Amniotic epithelial cell (primary cell): Measurements from ENCODE around the gene MBP.

Experiments used
- DNase-seq: peaks from one replicate; pipeline ENCODE4 v3.0.0-alpha.2; 2010; ENCODE audit warnings: low read depth

MBP gene

DNA sequence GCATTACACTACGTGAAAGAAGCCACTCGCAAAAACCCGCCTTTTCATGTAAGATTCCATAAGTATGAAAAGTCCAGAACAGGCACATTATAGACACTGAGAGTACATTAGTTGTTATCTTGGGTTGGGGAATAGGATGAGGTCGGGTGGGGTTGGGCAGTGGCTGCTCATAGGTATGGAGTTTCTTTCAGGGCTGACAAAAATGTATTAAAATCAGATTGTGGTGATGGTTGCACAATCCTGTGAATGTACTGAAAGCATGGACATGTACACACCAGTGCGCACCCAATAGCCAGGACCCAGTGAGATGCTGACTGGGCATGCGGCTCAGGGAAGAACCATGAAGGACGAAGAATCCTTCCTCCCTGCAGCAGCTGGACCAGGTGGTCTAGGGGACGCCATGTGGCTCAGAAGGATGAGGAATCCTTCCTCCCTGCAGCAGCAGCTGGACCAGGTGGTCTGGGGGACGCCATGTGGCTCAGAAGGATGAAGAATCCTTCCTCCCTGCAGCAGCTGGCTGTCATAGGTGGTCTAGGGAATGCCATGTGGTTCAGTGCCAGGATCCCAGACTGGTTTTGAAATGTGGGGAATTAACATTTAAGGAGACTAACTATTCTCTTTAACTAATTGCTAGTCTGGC is 50.1 kb downstream of the MBP start:
- peak; percentile 41 for DNase-seq

DNA sequence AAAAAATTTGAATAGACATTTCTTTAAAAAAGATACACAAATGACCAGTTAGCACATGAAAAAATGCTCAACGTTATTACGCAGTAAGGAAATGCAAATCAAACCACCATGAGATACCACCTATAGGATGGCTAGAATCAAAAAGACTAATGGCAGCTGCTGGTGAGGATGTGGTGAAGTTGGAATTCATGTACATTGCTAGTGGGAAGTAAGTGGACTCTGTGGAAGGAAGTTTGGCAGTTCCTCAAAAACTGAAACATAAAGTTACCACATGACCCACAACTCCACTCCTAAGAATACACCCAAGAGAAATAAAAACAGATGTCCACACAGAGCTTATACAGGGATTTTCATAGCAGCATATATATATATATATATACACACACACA is 51.2 kb downstream of the MBP start:
- DNase-seq, result peak; percentile 87

DNA sequence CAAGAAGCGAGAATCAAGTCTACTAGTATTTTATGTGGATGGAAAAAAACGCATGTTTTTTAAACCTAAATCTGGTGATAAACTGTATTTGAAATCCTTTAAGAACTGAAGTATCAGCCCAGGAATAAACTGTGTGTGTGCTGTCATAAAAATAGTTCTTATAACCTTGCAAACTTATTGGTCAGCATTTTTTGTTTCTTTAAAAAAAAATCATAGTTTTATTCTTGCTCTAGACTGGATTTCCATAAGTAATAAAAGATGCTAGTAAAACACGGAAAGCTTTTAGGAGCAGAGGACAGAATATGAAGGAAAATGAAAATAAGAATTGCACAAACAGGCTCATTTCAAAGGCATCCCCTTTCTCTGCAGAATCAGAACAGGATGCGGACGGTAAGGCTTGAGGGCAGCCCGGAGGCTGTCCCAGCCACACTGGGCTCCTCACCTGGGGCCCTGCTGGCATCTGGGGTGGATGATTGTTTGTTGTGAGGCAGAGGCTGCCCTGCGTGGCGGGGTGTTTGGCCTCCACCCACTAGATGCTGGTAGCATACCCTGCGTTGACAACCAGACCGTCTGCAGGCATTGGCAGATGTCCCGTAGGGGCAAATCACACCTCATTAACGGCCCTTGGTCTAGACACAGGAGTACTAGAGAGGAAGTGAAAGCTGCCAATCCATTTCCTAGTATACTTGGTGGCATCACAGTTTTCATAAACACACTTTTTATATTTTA is 52.5 kb downstream of the MBP start:
- no peak for DNase-seq

DNA sequence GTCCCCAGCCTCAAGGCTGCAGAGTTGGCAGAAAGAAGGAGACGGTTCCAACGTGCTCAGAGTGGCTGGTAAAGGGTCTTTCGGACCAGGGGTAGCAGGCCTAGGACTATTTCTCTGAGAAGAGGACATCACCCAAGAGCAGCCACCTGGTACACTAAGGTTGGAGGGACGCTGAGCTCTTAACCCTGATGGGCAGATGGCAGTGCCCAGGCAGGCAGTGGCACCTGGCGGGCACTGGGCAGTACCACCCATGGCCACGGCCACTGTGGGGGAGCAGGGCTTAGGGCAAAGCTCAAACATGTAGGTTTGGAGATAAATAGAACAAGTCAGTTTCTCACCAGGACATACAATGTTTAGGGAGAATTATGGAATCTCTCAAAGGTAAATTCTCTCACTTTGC is 53.5 kb downstream of the MBP start:
- DNase-seq, result no peak

DNA sequence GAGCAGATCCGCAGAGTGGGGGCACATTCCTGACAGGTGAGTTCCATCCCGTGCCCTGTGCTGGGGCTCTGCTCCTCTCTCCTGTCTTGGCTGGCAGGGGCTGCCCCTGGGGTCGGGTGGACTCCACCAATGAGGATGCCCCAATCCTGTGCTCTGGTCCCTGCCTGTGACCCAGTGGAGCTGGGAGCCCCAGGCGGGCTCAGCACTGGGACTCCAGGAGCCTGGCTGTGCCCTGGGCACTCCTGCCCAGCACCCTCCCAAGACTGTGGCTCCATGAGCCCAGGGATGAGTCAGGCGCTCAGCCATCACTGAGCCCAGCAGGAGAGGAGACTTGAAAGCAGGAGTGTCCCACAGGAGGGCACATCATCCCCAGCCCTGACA is 53.9 kb downstream of the MBP start:
- no peak for DNase-seq

DNA sequence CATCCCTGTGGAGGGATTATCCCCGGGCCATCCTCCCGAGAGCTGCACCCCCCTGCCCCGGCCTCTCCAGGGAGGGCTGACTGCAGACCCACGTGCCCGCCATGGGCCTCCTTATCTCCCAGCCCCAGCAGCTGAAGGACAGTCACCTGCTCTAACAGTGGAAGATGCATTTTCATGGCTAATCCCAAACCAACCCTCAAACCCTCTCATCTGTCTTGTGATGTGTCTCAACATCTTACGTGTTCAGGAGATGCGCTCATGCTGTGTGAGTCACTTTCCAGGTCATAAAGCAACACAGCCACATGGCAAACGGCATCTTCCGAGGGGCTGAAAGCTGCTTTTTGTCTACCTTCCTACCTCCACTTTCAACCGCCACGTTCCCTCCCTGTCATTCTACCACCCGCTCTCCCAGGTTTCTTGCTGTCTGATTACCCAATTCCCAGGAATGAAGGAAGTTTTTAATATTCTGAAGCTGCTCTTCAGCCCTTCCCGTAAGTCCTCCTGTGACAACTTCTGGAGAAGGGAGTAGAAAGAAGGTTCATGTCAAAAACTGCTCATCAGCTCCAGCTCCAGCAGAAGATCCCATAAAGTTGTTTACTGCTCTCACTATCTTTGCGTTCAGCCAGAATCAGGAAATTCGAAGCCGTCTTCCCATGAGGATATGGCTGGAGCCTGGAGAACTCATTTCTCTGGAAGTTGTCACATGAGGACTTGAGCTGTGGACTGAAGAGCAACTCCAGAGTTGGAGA is 54.5 kb downstream of the MBP start:
- peak; percentile 94 for DNase-seq

DNA sequence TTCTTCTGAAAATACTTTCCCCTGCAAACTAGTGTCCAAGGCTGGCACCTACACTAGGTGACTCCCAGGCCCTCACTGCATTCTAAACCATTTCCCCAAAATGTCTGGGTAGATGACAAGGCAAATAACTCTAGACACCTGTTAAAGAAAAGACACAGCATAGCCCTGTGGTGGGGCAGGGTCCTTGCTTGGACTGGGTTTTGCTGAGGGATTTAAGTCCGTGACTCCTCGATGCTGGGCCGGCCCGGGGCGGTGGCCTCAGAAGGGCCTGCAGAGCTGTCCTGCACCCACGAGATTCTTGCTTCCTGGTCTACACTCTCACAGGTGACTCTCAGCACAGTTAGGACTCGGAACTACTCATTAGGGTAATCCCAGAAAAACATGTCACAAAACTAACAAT is 55.2 kb downstream of the MBP start:
- no peak for DNase-seq

DNA sequence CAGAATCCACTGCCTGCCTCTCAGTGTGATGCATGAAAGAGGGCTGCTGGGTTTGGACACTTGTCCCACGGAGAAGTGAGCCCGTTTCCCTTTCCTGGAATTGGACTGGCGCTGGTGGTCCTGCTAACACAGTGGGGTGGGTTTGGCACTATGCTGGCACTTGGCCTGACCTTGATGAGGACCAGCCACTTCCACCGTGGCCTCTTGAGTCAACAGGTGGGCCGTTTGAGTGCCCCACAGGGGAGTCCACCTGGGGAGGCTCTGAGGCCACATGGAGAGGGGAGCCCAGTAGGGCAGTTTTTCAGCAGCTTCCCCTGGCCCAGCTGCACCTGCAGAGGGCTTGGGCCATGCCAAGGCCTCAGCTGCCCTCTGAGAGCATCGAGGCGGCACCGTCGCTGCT is 56.5 kb downstream of the MBP start:
- DNase-seq, result no peak

DNA sequence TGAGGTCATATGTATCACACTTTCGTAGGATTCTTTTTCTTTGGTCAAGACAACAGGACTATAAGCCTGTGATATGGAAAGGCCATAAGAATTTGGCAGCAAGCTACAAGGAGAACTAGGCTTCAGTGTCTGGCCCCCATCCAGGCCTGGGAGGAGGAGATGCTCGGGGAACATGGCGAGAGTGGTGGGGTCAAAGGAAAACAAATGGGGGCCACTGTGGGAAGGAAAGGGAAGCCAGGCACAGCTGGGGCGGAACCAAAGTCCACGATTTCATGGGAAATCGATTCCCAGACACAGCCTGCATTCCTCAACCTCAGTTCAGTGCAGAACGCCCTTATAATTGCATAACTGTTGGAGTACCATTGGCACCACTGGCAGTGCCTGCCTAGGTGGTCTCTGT is 58.2 kb downstream of the MBP start:
- DNase-seq, result no peak

DNA sequence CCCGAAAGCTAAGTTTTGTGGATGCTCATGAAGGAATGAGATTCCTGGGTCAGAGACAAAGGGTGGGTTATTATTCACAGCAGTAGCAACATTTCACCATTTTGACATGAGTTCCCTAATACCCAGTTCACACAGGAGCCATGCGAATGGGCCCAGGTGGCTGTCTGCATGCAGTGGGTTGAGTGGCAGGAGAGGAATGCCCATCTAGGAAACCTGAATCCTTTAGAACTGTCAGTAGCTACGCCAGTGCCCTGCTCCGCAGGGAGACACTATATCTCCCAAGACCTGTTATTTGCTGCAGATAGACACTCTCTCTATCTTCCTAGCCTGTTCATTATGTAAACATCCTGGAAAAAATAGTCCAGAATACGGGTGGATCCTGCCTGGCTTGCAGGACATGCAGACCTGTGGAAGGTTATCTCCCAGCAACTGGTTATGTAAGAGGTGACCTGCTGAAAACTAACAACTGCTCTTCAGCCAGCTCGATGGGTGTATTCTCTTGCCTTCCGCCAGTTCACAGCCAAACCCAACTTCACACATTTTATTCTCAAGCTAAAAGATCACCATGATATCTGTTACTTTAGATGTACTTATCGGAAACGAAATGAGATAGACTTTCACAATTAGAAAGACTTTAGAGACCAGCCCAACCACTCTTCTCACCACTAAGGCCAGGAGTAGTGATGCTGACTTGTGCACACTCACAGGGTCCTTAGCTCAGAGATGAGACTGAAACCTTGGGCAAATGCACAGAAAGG is 59.1 kb downstream of the MBP start:
- DNase-seq, result no peak

DNA sequence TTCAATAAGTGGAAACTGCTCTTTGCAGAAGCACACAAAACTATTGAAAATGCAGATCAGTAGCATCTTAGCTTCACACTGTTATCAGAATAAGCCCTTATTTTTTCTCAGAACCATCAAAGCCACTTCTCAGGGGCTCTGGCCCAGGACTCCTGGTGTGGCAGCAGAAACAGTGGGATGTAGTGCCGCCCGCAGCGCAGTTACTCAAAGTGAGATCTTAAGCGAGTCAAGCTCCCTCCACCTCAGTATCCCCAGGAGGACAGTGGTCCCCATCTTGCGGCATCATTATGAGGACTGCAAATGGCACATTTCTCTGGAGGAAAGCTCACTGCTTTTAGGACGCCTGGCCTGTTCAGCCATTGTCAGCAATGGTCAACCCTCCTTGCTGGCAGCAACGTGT is 60.0 kb downstream of the MBP start:
- no peak for DNase-seq

DNA sequence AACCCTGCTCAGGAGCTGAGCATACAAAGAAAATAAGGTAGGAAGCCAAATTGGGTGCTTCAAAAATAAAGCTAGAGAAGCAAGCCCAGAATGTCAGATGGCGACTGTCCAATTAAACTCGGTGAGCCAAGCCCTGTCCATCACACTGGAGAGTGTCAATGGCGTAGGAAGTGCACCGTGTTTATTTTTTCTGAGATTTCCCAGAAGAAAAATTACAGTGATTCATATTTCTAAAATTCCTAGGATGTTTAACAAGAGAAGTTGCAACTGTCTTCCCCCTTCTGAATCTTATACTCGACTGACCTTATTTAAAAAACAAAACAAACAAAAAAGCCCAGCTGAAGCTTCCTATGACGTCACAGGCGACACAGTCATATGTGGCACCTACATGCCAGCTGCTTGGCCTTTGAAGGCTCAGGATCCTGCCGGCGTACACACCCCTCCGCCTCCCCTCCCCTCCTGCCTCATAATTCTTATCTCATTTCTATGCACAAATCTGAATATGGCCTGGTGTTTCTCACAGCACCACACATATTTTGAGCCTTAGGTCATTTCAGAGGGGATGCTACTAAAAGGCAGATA is 60.8 kb downstream of the MBP start:
- DNase-seq, result peak; percentile 94

DNA sequence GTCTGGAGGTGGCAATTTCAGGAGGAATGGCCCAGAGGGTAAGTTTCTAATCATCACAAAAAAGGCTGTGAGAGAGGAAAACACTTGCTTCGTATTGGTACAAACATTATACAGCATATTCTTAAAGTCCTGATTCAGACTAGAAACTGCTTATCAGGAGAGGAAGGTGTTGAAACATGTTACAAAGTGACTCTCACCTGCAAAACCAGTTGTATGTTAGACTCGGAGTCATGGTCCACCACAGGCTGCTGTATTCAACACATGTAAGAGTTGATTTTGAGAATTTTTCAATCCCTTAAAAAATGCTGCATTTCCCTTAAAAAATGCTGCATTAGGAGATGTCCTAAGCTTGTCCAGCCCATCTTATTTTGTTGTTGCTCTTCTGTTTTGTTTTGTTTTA is 61.5 kb downstream of the MBP start:
- DNase-seq, result no peak

DNA sequence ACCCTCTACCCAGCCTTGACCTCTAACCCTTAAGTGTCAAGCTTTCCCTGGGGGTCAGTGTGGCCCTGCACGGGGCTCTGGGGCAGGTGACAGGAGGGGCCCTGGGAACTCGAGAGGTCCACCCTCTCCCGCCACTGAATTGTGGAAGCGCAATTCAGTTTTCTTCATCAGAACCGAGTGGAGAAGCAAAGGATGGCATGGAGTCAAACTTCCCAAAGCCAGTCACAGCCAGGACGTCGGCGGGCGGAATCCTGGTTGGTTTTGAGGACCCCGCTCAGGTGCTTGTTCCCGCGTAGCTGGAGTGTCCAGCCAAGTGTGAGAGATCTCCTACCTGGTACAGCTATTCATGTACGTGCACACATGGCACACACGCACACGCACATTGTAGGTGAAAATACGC is 62.0 kb downstream of the MBP start:
- no peak for DNase-seq

DNA sequence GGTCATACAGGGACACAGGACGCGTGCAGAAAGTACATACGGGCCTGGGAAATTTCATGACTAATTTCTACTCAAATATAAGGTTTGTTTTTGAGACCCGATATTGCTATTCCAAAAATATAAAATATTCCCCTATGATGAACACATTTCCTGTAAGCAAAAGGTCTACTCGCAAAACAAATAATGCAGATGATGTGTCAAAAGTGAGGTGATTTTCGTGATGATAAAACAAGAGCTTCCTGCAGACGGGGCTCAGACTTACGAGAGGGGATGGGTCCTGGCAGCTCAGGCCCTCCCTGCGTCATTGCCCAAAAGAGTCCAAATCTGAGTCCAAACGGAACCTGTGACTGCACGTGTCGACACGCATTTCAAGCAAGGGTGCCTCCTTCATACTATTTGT is 62.7 kb downstream of the MBP start:
- no peak for DNase-seq

DNA sequence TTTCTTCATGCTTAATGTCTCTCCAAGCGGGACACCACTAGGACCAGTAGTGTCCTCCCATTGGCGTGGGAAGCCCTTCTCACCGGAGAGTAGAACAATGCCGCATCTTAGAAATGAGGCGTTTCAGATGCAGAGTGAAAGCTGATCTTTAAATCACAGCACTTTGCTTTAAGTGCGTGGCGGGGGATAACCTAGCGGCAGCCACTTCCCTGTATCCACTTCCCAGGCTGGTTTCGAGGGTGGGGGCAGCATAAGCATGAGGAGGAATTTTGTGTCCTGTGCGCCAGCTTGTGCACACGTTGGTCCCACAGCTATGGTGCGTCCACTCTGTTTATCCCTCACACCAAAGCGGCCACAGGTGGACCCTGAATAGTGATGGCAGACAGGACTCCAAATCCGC is 63.1 kb downstream of the MBP start:
- no peak for DNase-seq

DNA sequence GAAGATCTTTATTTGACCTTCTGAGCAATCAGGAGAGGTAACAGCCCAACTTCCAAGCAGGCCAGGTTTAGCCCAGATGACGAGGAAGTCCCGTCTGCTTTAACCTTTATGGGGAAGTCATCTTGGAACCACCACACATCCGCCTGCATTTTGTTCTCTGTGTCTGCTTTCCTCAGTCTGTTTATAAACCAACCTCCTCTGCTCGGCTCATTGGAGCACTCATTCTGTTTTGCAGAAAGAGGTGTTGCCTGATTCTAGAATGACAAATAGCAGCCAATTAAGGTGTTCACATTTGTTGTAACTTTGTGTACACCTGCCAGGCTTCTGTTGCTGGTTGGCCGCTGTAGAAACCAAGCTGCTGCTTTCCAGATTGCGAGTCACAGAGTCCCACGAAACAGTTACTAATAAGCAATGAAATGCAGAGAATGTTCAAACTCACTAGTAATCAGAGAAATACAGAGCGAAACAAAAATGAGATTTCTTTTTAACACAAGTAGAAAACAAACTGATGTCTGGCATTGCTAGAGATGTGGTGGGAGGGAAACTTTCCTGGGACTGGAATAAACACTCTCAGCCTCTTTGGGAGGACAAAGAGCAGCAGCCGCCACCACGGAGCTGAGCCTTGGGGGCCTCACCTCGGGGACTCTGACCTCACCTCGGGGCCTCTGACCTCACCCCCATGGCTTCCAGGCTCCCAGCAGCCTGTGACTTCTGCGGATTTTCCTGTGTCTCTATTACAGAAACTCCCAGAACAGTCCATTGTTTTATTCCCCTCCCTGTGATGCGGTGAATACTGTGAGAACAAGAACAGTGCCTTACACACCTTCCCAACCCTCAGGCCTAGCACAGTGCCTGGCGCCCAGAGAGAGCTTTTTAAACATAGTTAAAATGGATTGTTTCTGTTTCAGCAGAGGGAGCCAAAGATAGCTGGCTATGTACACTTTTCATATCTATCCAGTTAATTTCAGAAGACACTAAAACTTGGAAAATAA is 64.0 kb downstream of the MBP start:
- DNase-seq, result peak; percentile 65

DNA sequence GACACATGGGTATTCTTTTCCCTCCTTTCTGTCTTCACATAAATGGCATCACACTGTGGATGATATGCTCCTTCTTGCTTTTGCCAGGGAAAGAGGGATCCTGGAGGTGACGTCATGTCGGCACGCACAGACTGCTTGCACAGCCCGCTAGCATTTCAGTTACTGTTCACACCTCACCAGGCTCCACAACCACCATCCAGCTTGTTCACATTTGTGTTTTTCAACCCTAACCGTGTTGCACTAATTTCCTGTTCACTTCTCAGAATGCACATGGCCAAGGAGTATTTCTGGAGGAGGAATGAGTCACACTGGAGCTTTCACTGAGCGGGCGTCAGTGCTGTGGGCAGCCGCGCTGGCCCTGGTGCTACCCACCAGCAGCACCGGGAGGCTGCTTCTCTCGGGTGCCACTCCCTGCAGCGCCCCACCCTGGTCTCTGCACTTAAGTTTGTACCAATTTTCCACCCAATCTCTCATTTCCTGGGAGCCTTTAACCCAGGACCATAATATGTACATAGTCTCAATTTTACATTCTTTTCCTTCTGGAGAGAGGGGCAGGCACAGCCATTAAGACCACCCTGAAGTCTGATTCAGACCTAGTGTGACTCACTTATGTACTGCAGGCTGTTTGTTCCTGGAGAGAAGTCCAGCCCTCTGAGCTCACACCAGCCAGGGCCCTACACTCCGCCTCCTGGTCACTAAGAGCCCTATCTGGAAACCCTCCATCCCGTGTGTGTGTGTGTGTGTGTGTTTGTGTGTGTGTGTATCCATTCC is 65.1 kb downstream of the MBP start:
- DNase-seq, result peak; percentile 97

DNA sequence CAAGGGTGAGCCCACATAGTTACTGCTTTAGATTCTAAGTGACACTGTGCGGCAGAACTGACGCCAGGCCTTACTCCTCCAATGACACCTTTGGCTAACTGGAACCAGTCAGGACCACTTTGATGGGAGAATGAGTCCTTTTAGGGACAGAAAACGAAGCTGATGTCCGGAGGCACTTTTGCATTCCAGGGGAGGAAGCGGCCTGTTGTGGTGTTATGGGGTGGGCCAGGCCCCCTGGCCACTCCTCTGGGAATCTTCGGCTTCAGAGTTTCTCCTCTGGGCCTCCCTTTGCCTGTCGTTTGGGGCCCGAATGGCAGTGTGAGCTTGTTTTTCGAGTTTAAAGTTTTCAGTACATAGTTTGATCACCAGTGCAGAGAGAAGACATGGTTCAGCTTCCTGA is 65.9 kb downstream of the MBP start:
- no peak for DNase-seq

DNA sequence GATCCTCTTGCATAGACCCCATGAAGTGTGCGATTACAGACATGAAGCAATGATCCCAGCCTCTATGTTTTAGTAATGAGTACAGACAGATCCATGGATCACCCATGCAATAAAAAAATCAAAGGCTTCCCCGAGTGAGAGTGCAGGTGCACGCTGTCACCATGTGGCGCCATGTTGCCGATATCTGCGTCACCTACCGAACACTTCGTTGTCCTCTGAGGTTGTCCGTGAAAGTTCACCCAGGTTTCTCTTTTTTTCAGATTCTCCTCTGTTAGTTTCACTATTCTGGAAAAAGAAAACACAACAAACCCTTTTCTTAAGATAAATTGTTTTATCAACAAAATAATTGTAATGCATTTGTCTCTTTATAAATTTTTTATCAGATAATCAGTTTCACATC is 66.5 kb downstream of the MBP start:
- DNase-seq, result no peak
